ENCODE results near the gene KIF18A.

Gene KIF18A

DNA sequence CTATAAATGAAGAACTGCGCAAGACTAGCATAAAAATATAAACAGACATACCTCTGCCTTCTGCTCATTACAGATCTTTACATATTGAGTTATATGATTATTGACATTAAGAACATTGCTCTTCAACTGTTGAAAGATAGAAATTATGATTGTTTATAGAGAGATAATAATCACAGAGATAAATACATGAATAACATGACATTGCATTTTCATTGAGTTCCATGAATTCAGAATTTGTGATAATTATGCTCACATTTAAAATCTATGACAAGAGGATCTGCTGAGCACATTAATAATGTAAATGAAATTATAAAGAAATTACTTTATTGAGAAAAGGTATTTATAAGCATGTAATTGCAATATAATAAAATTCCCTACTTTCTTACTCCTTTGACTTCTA lies 24.8 kb downstream of the KIF18A start:
- no peak for DNase-seq (ENCODE audit: low read depth in 1 of 2, low spot score in 1 of 2)
- H3K27me3 ChIP-seq (ENCODE audit: insufficient read depth, poor library complexity, severe bottlenecking), result no peaks in the 10 kb centered on the region
- H3K27ac ChIP-seq (replicated peaks), result no peak overlapping the region
- no peak overlapping the region for H3K4me3 ChIP-seq (replicated peaks; ENCODE audit: insufficient read depth, low read length)
- TF ChIP-seq GABPA (IDR thresholded peaks at IDR 0.05; ENCODE audit: low read depth), result no peak
- TF ChIP-seq, protein P1, sequence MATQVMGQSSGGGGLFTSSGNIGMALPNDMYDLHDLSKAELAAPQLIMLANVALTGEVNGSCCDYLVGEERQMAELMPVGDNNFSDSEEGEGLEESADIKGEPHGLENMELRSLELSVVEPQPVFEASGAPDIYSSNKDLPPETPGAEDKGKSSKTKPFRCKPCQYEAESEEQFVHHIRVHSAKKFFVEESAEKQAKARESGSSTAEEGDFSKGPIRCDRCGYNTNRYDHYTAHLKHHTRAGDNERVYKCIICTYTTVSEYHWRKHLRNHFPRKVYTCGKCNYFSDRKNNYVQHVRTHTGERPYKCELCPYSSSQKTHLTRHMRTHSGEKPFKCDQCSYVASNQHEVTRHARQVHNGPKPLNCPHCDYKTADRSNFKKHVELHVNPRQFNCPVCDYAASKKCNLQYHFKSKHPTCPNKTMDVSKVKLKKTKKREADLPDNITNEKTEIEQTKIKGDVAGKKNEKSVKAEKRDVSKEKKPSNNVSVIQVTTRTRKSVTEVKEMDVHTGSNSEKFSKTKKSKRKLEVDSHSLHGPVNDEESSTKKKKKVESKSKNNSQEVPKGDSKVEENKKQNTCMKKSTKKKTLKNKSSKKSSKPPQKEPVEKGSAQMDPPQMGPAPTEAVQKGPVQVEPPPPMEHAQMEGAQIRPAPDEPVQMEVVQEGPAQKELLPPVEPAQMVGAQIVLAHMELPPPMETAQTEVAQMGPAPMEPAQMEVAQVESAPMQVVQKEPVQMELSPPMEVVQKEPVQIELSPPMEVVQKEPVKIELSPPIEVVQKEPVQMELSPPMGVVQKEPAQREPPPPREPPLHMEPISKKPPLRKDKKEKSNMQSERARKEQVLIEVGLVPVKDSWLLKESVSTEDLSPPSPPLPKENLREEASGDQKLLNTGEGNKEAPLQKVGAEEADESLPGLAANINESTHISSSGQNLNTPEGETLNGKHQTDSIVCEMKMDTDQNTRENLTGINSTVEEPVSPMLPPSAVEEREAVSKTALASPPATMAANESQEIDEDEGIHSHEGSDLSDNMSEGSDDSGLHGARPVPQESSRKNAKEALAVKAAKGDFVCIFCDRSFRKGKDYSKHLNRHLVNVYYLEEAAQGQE (IDR thresholded peaks at IDR 0.05; ENCODE audit: insufficient replicate concordance, low read depth), result no peak
- TF ChIP-seq SPI1 (IDR thresholded peaks at IDR 0.05; ENCODE audit: borderline replicate concordance, low read depth), result no peak
- no peak for TF ChIP-seq POLR2AphosphoS5 (IDR thresholded peaks at IDR 0.05; ENCODE audit: low read depth)
- TF ChIP-seq, protein P2, sequence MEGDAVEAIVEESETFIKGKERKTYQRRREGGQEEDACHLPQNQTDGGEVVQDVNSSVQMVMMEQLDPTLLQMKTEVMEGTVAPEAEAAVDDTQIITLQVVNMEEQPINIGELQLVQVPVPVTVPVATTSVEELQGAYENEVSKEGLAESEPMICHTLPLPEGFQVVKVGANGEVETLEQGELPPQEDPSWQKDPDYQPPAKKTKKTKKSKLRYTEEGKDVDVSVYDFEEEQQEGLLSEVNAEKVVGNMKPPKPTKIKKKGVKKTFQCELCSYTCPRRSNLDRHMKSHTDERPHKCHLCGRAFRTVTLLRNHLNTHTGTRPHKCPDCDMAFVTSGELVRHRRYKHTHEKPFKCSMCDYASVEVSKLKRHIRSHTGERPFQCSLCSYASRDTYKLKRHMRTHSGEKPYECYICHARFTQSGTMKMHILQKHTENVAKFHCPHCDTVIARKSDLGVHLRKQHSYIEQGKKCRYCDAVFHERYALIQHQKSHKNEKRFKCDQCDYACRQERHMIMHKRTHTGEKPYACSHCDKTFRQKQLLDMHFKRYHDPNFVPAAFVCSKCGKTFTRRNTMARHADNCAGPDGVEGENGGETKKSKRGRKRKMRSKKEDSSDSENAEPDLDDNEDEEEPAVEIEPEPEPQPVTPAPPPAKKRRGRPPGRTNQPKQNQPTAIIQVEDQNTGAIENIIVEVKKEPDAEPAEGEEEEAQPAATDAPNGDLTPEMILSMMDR (IDR thresholded peaks at IDR 0.05; ENCODE audit: insufficient read depth, low read length), result no peak

DNA sequence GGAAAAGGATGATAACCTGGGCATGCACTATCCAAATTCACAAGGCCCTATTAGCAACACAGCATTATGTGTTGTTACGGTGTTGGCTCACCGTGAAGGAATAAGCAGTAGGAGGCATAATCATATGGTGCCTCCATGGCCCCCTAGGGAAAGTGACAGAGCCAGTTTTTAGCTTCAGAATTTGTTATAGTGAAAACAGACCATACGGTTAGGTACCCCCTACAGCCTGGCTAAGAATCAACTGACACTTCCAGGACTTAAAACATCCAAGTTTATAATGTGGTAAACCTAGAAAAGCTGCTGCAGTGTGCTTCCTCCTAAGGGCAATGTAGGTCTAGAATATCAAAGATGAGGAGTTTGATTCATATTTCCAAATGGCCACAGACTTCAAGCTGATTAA lies 30.4 kb downstream of the KIF18A start:
- TF ChIP-seq SPI1 (IDR thresholded peaks at IDR 0.05; ENCODE audit: borderline replicate concordance, low read depth), result no peak
- Histone ChIP-seq H3K27ac (replicated peaks) (no peak overlapping the region), H3K4me3 (replicated peaks; ENCODE audit: insufficient read depth, low read length) (no peak overlapping the region), H3K27me3 (ENCODE audit: insufficient read depth, poor library complexity, severe bottlenecking) (no peaks in the 10 kb centered on the region)
- no peak for DNase-seq (ENCODE audit: low read depth in 1 of 2, low spot score in 1 of 2)

DNA sequence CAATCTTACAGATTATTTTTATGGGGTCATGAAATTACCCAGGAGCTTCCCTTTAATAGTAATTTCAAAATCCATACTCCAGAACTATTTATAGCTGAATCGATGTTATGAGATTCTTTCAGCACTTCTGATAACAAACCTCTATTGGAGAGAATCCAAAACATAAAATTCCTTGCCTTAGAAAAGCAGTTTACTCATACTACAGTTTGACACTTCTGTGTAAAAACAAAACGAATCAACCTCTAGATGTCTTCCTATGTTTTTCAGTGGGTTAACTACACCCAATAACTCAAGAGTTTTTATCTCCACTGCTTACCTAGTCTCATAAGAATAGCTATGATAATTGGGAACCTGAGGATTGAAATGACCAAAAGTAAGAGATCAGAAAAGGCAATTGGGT lies 35.6 kb downstream of the KIF18A start:
- DNase-seq (ENCODE audit: low read depth in 1 of 2, low spot score in 1 of 2), result no peak

DNA sequence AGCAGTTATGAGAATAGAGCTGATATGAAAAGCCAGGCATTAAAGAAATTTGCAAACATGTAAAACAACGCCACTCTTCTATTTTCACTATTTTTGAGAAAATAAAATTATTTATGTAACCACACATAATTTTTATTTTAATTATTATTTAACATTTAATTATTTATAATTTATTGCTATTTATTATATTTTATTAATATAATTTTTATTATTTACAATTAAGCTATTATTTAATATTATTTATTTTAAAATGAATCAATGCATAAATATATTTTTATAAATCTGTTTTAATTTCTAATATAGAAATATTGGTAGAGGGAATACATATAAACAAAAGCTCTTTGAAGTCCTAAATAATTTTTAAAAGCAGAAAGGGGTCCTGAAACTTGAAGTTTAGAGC lies 36.7 kb downstream of the KIF18A start:
- no peaks in the 10 kb centered on the region for H3K27me3 ChIP-seq (ENCODE audit: insufficient read depth, poor library complexity, severe bottlenecking)
- H3K4me3 ChIP-seq (replicated peaks; ENCODE audit: insufficient read depth, low read length), result no peak overlapping the region
- TF ChIP-seq, protein P2 (IDR thresholded peaks at IDR 0.05; ENCODE audit: insufficient read depth, low read length), result no peak
- no peak for TF ChIP-seq POLR2AphosphoS5 (IDR thresholded peaks at IDR 0.05; ENCODE audit: low read depth)
- H3K27ac ChIP-seq (replicated peaks), result no peak overlapping the region
- DNase-seq (ENCODE audit: low read depth in 1 of 2, low spot score in 1 of 2), result no peak

More for the DNA sequence above, 35.6 kb downstream of the KIF18A start:
- Histone ChIP-seq H3K27ac (replicated peaks) (no peak overlapping the region), H3K27me3 (ENCODE audit: insufficient read depth, poor library complexity, severe bottlenecking) (no peaks in the 10 kb centered on the region), H3K4me3 (replicated peaks; ENCODE audit: insufficient read depth, low read length) (no peak overlapping the region)
- no peak for TF ChIP-seq POLR2AphosphoS5 (IDR thresholded peaks at IDR 0.05; ENCODE audit: low read depth)
- TF ChIP-seq GABPA (IDR thresholded peaks at IDR 0.05; ENCODE audit: low read depth), result no peak
- TF ChIP-seq SPI1 (IDR thresholded peaks at IDR 0.05; ENCODE audit: borderline replicate concordance, low read depth), result no peak

DNA sequence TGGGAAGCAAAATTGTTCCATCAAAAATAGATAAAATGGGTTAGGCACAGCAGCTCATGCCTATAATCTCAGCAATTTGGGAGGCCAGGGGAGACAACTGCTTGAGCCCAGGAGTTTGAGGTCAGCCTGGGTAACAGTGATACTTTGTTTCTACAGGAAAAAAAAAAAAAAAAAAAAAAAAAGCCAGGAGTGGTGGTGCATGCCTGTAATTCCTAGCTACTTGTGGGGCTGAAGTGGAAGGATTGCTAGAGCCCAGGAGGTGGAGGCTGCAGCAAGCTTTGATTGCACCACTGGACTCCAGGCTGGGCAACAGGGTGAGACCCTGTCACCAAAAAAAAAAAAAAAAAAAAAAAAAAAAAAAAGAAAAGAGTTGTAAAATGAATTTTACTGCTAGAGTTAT lies 49.6 kb downstream of the KIF18A start:
- H3K4me3 ChIP-seq (replicated peaks; ENCODE audit: insufficient read depth, low read length), result no peak overlapping the region
- TF ChIP-seq SPI1 (IDR thresholded peaks at IDR 0.05; ENCODE audit: borderline replicate concordance, low read depth) (no peak), GABPA (IDR thresholded peaks at IDR 0.05; ENCODE audit: low read depth) (no peak), POLR2AphosphoS5 (IDR thresholded peaks at IDR 0.05; ENCODE audit: low read depth) (no peak)
- TF ChIP-seq, protein P1 (IDR thresholded peaks at IDR 0.05; ENCODE audit: insufficient replicate concordance, low read depth), result no peak
- TF ChIP-seq, protein P2 (IDR thresholded peaks at IDR 0.05; ENCODE audit: insufficient read depth, low read length), result no peak
- no peak for DNase-seq (ENCODE audit: low read depth in 1 of 2, low spot score in 1 of 2)

More for the DNA sequence above, 49.6 kb downstream of the KIF18A start:
- Histone ChIP-seq H3K27ac (replicated peaks) (no peak overlapping the region), H3K27me3 (ENCODE audit: insufficient read depth, poor library complexity, severe bottlenecking) (no peaks in the 10 kb centered on the region)
